NCI-H1694 treated with DMSO at 0.1 percent for 48 hours (cell line): ENCODE results near the gene PKMYT1.
"Not testable (repeated sequence)": the region's sequence is repeated elsewhere in the genome, so short reads cannot be mapped to it uniquely, and the experiment has no call there.

Experiments used
- DNase-seq: peaks from one replicate; lab custom pipeline; 2025; lab: John Stamatoyannopoulos, UW

PKMYT1 gene

GRCh38 chr16:2933701-2934100 lies 46.5 kb downstream of the PKMYT1 start:
- no peak for DNase-seq

GRCh38 chr16:2933136-2933535 lies 47.1 kb downstream of the PKMYT1 start:
- no peak for DNase-seq

GRCh38 chr16:2931231-2931914 lies 48.9 kb downstream of the PKMYT1 start:
- not testable (repeated sequence) for DNase-seq

GRCh38 chr16:2930236-2930635 lies 50.0 kb downstream of the PKMYT1 start:
- DNase-seq, result no peak

DNA sequence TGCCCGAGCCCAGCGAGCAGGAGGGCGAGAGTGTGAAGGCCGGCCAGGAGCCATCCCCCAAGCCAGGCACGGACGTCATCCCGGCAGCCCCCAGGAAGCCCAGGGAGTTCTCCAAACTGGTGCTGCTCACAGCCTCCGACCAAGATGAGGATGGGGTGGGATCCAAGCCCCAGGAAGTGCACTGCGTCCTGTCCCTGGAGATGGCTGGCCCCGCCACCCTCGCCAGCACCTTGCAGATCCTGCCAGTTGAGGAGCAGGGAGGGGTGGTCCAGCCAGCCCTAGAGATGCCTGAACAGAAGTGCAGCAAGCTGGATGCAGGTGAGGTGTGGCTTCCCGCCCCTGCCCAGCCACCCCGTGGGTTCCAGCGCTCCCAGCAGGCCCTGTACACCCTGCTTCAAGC lies 50.6 kb downstream of the PKMYT1 start:
- no peak for DNase-seq

GRCh38 chr16:2928796-2929195 lies 51.5 kb downstream of the PKMYT1 start:
- no peak for DNase-seq

GRCh38 chr16:2928151-2928550 lies 52.1 kb downstream of the PKMYT1 start:
- not testable (repeated sequence) for DNase-seq

- peak; percentile 70 for DNase-seq
Observed at GRCh38 chr16:2927010-2927646, 53.1 kb downstream of the PKMYT1 start.

DNA sequence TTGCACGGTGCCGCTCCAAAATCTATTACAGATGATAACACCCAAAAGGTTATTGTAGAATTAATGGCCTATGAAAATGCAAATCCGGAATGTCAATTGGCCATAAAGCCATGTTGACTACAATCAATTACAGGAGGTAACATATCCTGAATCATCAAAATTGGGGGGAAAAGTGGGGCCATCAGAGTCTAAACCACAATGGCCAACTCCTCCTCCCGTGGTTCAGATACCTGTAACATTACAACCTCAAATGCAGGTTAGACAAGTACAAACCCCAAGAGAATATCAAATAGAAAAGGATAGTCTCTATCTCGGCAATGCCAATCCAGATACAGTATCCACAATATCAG lies 53.6 kb downstream of the PKMYT1 start:
- no peak for DNase-seq

- no peak for DNase-seq
Observed at GRCh38 chr16:2925951-2926649, 54.1 kb downstream of the PKMYT1 start.

DNA sequence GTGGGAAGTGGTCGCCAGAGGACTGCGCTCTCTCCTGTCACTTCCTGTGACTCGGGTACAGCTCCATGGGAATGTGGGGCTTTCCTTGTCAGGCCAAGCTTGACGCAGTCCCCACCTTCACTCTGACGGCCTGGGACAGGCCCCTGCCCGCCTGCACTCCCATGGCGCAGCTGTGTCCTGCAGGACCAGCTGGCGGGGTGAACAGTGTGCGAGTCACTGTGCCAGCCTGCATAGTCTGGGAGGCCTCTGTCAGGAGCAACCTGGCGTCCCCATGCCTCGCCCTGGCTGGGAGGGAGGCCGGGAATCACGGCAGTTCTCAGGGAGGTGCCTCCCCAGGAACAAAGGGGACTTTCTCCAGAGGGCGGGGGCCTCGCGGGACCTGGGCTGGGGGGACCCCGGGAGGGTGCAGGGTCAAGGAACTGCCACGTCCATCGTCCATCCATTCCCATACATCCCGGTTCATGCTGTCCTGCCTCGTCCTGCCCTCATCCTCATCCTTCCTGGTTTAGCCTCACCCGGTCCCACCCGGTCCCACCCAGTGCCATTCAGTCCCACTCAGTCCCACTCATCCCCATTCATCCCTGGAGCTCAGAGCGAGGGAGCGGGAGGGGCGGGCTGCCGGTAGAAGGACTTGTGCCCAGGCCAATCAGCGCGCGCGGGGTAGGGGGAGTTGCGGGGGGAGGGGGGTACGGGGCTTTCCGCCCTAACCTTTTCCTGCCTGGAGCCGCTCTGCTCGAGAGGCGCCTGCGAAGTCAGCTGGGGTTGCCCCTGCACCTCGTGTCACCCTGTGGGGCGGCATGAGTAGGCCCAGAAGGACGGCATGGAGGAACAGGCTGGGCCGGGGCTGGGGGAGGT lies 55.1 kb downstream of the PKMYT1 start:
- DNase-seq, result peak; percentile 40

DNA sequence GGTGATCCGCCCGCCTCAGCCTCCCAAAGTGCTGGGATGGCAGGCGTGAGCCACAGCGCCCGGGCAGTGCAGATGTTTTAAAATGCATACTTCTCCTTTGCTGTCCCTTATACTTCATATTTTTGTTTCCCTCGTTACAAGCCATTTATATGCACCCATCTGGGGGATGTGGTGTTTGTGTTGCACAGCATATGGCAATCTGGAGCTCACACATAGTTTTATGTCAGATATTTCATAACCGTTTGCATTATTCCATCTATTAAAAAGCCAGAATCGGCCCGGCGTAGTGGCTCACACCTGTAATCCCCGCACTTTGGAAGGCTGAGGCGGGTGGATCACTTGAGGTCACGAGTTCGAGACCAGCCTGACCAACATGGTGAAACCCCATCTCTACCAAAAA lies 56.8 kb downstream of the PKMYT1 start:
- DNase-seq, result no peak
